H1 (cell line): ENCODE measurements around the gene HOXB9. TPM values are rescaled to one million over a fixed set of nuclear protein-coding genes. Genes with fewer than 3 reads are reported as not detected.

Experiments used
- CTCF ChIA-PET: fragments of 300-600 bp; sonication (Branson Sonifier 250); formaldehyde crosslinking; loops from one replicate; lab custom pipeline; 2021; ENCODE audit not compliant: partially characterized antibody; lab: Charles Lee
- POLR2A ChIA-PET: fragments of 300-600 bp; sonication (Branson Sonifier 250); formaldehyde crosslinking; loops from one replicate; lab custom pipeline; 2021; ENCODE audit warnings: inconsistent platforms; ENCODE audit not compliant: partially characterized antibody; lab: Charles Lee
- DNase-seq, 2 experiments: peaks; one replicate each; pipeline versions ENCODE4 v3.0.0 to v3.0.0-alpha.2; 2010 to 2022; ENCODE audit warnings: low spot score in 2 of 2, low read depth in 1 of 2, mixed read lengths in 1 of 2
- FAIRE-seq: peaks from 2 replicates; lab custom pipeline; 2011; peaks lifted over from hg19 to GRCh38; lab: Jason Lieb, UNC
- H2AFZ ChIP-seq: 2 replicates; pipeline ENCODE4 v1.8.1; 2012; ENCODE audit warnings: low read length, inconsistent platforms
- H2AK5ac ChIP-seq: 2 replicates; pipeline ENCODE4 v1.6.1; 2013; ENCODE audit warnings: low read depth, low read length
- H2BK120ac ChIP-seq: replicated peaks from 2 replicates; pipeline ENCODE3; 2013; ENCODE audit warnings: low read depth, low read length, inconsistent platforms
- H2BK12ac ChIP-seq: 2 replicates; pipeline ENCODE4 v1.6.1; 2013; ENCODE audit warnings: low read depth, low read length
- H2BK15ac ChIP-seq: 2 replicates; pipeline ENCODE4 v1.6.1; 2013; ENCODE audit warnings: low read length
- H2BK20ac ChIP-seq: 2 replicates; pipeline ENCODE4 v1.6.1; 2013; ENCODE audit warnings: low read length
- H2BK5ac ChIP-seq: 2 replicates; pipeline ENCODE4 v1.6.1; 2013; ENCODE audit warnings: low read depth, low read length
- H3K14ac ChIP-seq: 2 replicates; pipeline ENCODE4 v1.6.1; 2013; ENCODE audit warnings: inconsistent platforms; ENCODE audit not compliant: insufficient read length
- H3K18ac ChIP-seq: 2 replicates; pipeline ENCODE4 v1.6.1; 2013; ENCODE audit warnings: low read length; ENCODE audit errors: extremely low read depth
- H3K23ac ChIP-seq: 2 replicates; pipeline ENCODE4 v1.6.1; 2013; ENCODE audit warnings: inconsistent platforms; ENCODE audit not compliant: insufficient read length
- H3K23me2 ChIP-seq: 2 replicates; pipeline ENCODE4 v1.6.1; 2013; ENCODE audit warnings: low read depth, low read length
- H3K27ac ChIP-seq: 2 replicates; pipeline ENCODE4 v1.6.1; 2011; ENCODE audit warnings: low read depth, low read length, inconsistent platforms
- H3K27me3 ChIP-seq, 4 experiments: replicated peaks in 1 of 4; 1 replicate in 1 of 4; 2 replicates in 3 of 4; pipeline versions ENCODE4 v1.6.1 to v1.8.1; 2011 to 2013; ENCODE audit warnings: low read length in 3 of 4, mild to moderate bottlenecking in 3 of 4, inconsistent platforms in 2 of 4, mixed read lengths in 2 of 4, moderate library complexity in 1 of 4; ENCODE audit not compliant: control insufficient read depth in 3 of 4, insufficient read depth in 3 of 4; ENCODE audit errors: extremely low read depth in 1 of 4
- H3K36me3 ChIP-seq, 4 experiments: 2 replicates each; pipeline versions ENCODE4 v1.6.1 to v1.8.1; 2011 to 2013; ENCODE audit warnings: mild to moderate bottlenecking in 4 of 4, low read length in 3 of 4, moderate library complexity in 2 of 4, control low read depth in 1 of 4, inconsistent platforms in 1 of 4; ENCODE audit not compliant: insufficient read depth in 4 of 4, control insufficient read depth in 2 of 4
- H3K4ac ChIP-seq: replicated peaks from 2 replicates; pipeline ENCODE3; 2013; ENCODE audit warnings: low read length, low read depth, mixed read lengths, inconsistent platforms; ENCODE audit not compliant: insufficient read length
- H3K4me1 ChIP-seq, 4 experiments: replicated peaks in 1 of 4; 1 replicate in 1 of 4; 2 replicates in 3 of 4; pipeline versions ENCODE4 v1.6.1 to v1.8.1; 2011 to 2013; ENCODE audit warnings: low read length in 3 of 4, inconsistent platforms in 2 of 4, mixed read lengths in 1 of 4; ENCODE audit not compliant: insufficient read depth in 4 of 4, control insufficient read depth in 3 of 4
- H3K4me2 ChIP-seq, 2 experiments: 2 replicates each; pipeline versions ENCODE4 v1.6.1 to v1.8.1; 2011 to 2013; ENCODE audit warnings: low read depth in 2 of 2, low read length in 2 of 2, control low read depth in 1 of 2, inconsistent platforms in 1 of 2, mild to moderate bottlenecking in 1 of 2; ENCODE audit not compliant: insufficient read depth in 1 of 2
- H3K4me3 ChIP-seq, 4 experiments: fragments of 200-600, 300-600 bp in 1 of 4; sonication (generic), shearing (Covaris generic), sonication (Bioruptor Twin) in 1 of 4; 2 replicates each; pipeline versions ENCODE4 v1.5.1 to v1.8.1; 2011 to 2016; ENCODE audit warnings: low read length in 4 of 4, low read depth in 3 of 4, control low read depth in 2 of 4, inconsistent platforms in 2 of 4, mild to moderate bottlenecking in 2 of 4, mixed read lengths in 1 of 4, moderate library complexity in 1 of 4; ENCODE audit not compliant: insufficient read depth in 2 of 4; ENCODE audit errors: extremely low read depth in 1 of 4
- H3K56ac ChIP-seq: replicated peaks from 2 replicates; pipeline ENCODE3; 2013; ENCODE audit warnings: low read depth, mild to moderate bottlenecking, mixed read lengths, low read length, inconsistent platforms; ENCODE audit not compliant: insufficient read length
- H3K79me1 ChIP-seq: 2 replicates; pipeline ENCODE4 v1.6.1; 2013; ENCODE audit warnings: low read depth, low read length, control low read depth
- H3K79me2 ChIP-seq, 2 experiments: 2 replicates each; pipeline versions ENCODE4 v1.6.1 to v1.8.1; 2012 to 2013; ENCODE audit warnings: low read length in 2 of 2, mild to moderate bottlenecking in 2 of 2, inconsistent platforms in 1 of 2; ENCODE audit not compliant: insufficient read depth in 2 of 2, control insufficient read depth in 1 of 2
- H3K9ac ChIP-seq, 4 experiments: replicated peaks in 1 of 4; 1 replicate in 1 of 4; 2 replicates in 3 of 4; pipeline versions ENCODE4 v1.6.1 to v1.8.1; 2011 to 2013; ENCODE audit warnings: low read depth in 3 of 4, low read length in 3 of 4, control low read depth in 2 of 4, mild to moderate bottlenecking in 2 of 4, moderate library complexity in 2 of 4, inconsistent platforms in 1 of 4; ENCODE audit errors: extremely low read depth in 1 of 4
- H3K9me3 ChIP-seq, 2 experiments: 2 replicates each; pipeline versions ENCODE4 v1.6.1 to v1.8.1; 2012 to 2013; ENCODE audit warnings: mild to moderate bottlenecking in 2 of 2, moderate library complexity in 2 of 2, control low read depth in 1 of 2, inconsistent platforms in 1 of 2, low read depth in 1 of 2, low read length in 1 of 2, mixed read lengths in 1 of 2; ENCODE audit not compliant: insufficient read depth in 2 of 2
- H4K20me1 ChIP-seq, 2 experiments: replicated peaks in 1 of 2; 2 replicates each; pipeline versions ENCODE3 to v1.8.1; 2011 to 2013; ENCODE audit warnings: inconsistent platforms in 2 of 2, low read length in 2 of 2, mild to moderate bottlenecking in 1 of 2; ENCODE audit not compliant: insufficient read depth in 2 of 2, control insufficient read depth in 1 of 2
- H4K5ac ChIP-seq: 2 replicates; pipeline ENCODE4 v1.6.1; 2013; ENCODE audit warnings: low read length, low read depth, mixed read lengths, inconsistent platforms; ENCODE audit not compliant: insufficient read length
- H4K8ac ChIP-seq: 2 replicates; pipeline ENCODE4 v1.8.0; 2013; ENCODE audit warnings: mild to moderate bottlenecking, moderate library complexity, low read length, inconsistent platforms; ENCODE audit not compliant: insufficient read depth; ENCODE audit errors: extremely low read depth
- H4K91ac ChIP-seq: replicated peaks from 2 replicates; pipeline ENCODE3; 2013; ENCODE audit warnings: low read length, mixed read lengths, inconsistent platforms; ENCODE audit not compliant: insufficient read length
- RFX5 ChIP-seq: IDR thresholded peaks from 2 replicates; pipeline ENCODE4 v1.6.1; 2011; ENCODE audit warnings: low read depth, low read length, improper control_type of control experiment, borderline replicate concordance
- RNF2 ChIP-seq: fragments of 200-900, 300-1000 bp; sonication (generic); IDR thresholded peaks from 2 replicates; pipeline ENCODE4 v1.7.1; 2016; ENCODE audit warnings: borderline replicate concordance, low read depth, mild to moderate bottlenecking, antibody characterized with exemption, low read length; ENCODE audit not compliant: poor library complexity, severe bottlenecking; ENCODE audit errors: missing control alignments
- SP1 ChIP-seq: IDR thresholded peaks from 2 replicates; pipeline ENCODE4 v1.6.1; 2011; ENCODE audit warnings: low read depth, low read length
- SUZ12 ChIP-seq: fragments of 200-600 bp; sonication (generic); IDR thresholded peaks from 2 replicates; pipeline ENCODE4 v1.6.1; 2012; ENCODE audit warnings: mild to moderate bottlenecking, inconsistent platforms, low read length, moderate library complexity, mixed read lengths
- WGBS, 2 experiments: shearing (Covaris generic) in 1 of 2; methylation state at CpG; one replicate each; pipeline versions ENCODE4 v1.1.6 to v1.1.7; 2013 to 2015; ENCODE audit warnings: low lambda C conversion rate in 2 of 2, mixed read lengths in 2 of 2, inconsistent platforms in 1 of 2, low coverage in 1 of 2, missing lambda C conversion rate in 1 of 2; ENCODE audit not compliant: insufficient replicate concordance in 2 of 2, insufficient coverage in 1 of 2, insufficient read length in 1 of 2; ENCODE audit errors: extremely low coverage in 1 of 2, missing lambda C conversion rate in 1 of 2; 5-methylcytosine and 5-hydroxymethylcytosine counted together
- polyA plus RNA-seq, 7 experiments: library from polyadenylated mRNA; depleted of rRNA in 3 of 7; stranded (reverse) in 5 of 7; unstranded in 2 of 7; fragments of >200 nt in 5 of 7; fragments of 200-250 nt in 2 of 7; gene quantifications; 1 replicate in 5 of 7; 2 replicates in 1 of 7; 4 replicates in 1 of 7; pipeline versions ENCODE4 v1.2.1 to v1.2.3, GENCODE V29; 2011 to 2013; ENCODE audit warnings: missing spikeins in 2 of 7, mixed read lengths in 2 of 7
- total RNA-seq: library from RNA; stranded (reverse); fragmentation: NEBNext Ultra II Directional; extraction: Animal tissue kit (Norgen Biotek cat#: 25700); gene quantifications from 2 replicates; pipeline ENCODE4 v1.2.1, GENCODE V29; 2021

The HOXB9 gene
- total and polyA plus RNA-seq, 2 of the 8 experiments (the other 6 are each of a cell fraction or from before 2014, with no cell fraction given) = not detected

DNA sequence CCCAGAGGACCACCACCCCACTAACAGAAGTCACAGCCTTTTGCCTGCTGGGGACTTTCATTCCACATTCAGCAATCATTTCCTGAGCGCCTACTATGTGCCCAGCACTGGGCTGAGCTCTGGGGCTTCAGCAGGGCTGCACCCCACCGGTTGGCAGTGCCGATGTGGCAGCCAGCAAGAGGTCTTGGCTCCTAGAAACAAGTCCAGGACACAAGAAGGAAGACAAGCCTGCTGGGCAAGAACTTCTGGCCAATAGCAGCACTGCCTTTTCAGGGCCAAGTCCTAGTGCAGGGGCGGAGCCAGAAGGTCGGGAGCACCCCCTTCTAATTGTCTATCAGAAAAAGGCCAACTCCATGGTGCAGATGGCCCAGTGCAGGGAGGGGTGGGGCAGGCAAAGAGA, 13.0 kb upstream of the HOXB9 start:
- no peaks in the 10 kb centered on the region for H3K79me1 ChIP-seq
- peaks cover 0 to 3% (median 2%) of the 10 kb centered on the region in 4 experiments; a peak in 4 of 7 replicates for H3K4me1 ChIP-seq
- no peak overlapping the region for H3K23ac ChIP-seq
- no peak overlapping the region for H2BK20ac ChIP-seq
- no peak overlapping the region for H4K91ac ChIP-seq
- no peak overlapping the region for H3K4me3 ChIP-seq
- H3K27me3 ChIP-seq = peaks cover 98 to 100% (median 100%) of the 10 kb centered on the region in 4 experiments
- H3K9me3 ChIP-seq = no peaks in the 10 kb centered on the region
- FAIRE-seq (no peak), DNase-seq (no peak)
- H2BK15ac ChIP-seq = no peak overlapping the region
- no peak overlapping the region for H4K5ac ChIP-seq
- 31% methylated on average over 4 of the region's 5 CpGs; no CpG with 5 or more reads in 1 of the 2 experiments for WGBS, 2 experiments
- POLR2A ChIA-PET = no interaction called here
- H2BK12ac ChIP-seq = no peak overlapping the region
- no peak for TF ChIP-seq RFX5
- no peak for TF ChIP-seq SP1
- peak; percentile 81 for TF ChIP-seq RNF2
- peak; percentile 71 for TF ChIP-seq SUZ12
- H2AK5ac ChIP-seq = no peak overlapping the region
- peaks cover 14 to 29% of the 10 kb centered on the region in 2 experiments for H4K20me1 ChIP-seq
- no peak overlapping the region for H3K9ac ChIP-seq
- H3K56ac ChIP-seq = no peak overlapping the region
- CTCF ChIA-PET = interaction anchor here (0.6 to 3.4 kb wide), 6 partner anchors 8 to 245 kb away, joined by 3 to 15 read pairs (median 4); partner anchors contain the start of gene HOXB9
- H4K8ac ChIP-seq = no peak overlapping the region
- no peak overlapping the region for H3K4ac ChIP-seq
- no peak overlapping the region for H3K4me2 ChIP-seq
- peaks cover 0 to 7% (median 0%) of the 10 kb centered on the region in 4 experiments; a peak in 1 of 8 replicates for H3K36me3 ChIP-seq
- no peak overlapping the region for H3K18ac ChIP-seq
- H2BK120ac ChIP-seq = no peak overlapping the region
- H2AFZ ChIP-seq = no peak overlapping the region
- H3K14ac ChIP-seq = no peak overlapping the region
- H3K23me2 ChIP-seq = no peaks in the 10 kb centered on the region
- no peak overlapping the region for H3K27ac ChIP-seq
- H3K79me2 ChIP-seq = no peaks in the 10 kb centered on the region
- H2BK5ac ChIP-seq = no peak overlapping the region
